HG03196 (cell line): ENCODE results near the gene ADGRF1.

Source experiments
- ATAC-seq: cut with Tn5 transposase; IDR thresholded peaks from one replicate; pipeline ENCODE4 v1.9.1; 2021; ENCODE audit not compliant: unreplicated experiment

Gene ADGRF1

GRCh38 chr6:46985943-46986342 is 56.2 kb downstream of the ADGRF1 start:
- ATAC-seq = no peak

- no peak for ATAC-seq
These were observed 59.1 kb downstream of the ADGRF1 start for GRCh38 chr6:46983007-46983411.

DNA sequence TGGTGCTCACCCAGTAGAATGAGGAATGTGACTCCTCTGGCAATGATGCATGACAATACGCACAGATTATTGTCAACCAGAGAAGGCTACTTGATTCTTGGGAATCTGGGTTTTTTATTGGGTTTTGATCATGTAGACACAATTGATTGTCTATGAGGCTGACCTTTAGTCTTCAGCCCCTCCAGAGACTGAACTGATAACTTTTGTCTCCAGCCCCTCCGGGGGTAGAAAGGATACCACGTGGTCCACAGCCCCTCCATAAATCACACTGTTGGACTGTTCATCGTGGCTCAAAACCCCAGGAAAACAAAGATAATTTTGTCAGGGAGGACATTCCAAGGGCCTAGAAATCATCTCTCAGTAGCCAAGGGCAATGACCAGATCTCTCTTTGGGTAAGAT is 62.9 kb downstream of the ADGRF1 start:
- no peak for ATAC-seq

DNA sequence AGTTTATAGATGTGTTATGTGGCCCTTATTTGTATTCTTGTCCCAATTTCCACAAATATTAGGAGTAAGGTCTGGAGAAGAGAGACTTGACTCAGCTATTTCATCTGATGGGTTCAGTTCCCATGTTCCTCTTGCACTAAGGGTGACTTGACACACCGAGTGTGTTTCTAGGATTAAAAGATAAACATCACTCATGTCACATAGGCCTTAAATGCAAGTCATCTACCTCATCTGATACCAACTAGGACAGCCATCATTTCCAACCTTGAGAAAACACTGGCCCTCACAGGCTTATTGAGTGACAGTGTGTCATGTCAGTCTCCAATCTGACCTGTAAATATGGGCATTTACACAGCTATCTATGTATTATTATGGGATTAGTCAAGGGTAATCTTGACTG is 67.3 kb downstream of the ADGRF1 start:
- ATAC-seq = no peak

GRCh38 chr6:46973029-46973428 is 69.1 kb downstream of the ADGRF1 start:
- ATAC-seq = no peak

GRCh38 chr6:46972531-46972930 is 69.6 kb downstream of the ADGRF1 start:
- no peak for ATAC-seq

DNA sequence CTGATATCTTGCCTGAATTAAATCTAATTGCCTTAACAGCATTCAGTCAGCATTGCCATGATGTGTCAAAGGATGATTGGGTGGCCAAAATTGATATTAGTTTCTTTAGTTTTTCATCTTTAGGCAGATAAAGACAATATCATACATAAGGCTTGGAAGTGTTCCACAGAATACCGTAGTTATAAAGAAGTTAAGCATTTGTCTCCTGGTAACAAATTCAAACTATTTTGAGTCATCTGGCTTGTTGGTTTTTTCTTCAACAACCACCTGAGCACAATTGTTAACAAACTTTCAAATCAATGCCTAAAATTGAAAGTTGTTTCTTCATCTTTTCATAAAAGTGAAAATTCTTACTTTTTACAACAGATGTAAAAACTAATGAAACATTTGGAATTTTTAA is 72.9 kb downstream of the ADGRF1 start:
- ATAC-seq = no peak

DNA sequence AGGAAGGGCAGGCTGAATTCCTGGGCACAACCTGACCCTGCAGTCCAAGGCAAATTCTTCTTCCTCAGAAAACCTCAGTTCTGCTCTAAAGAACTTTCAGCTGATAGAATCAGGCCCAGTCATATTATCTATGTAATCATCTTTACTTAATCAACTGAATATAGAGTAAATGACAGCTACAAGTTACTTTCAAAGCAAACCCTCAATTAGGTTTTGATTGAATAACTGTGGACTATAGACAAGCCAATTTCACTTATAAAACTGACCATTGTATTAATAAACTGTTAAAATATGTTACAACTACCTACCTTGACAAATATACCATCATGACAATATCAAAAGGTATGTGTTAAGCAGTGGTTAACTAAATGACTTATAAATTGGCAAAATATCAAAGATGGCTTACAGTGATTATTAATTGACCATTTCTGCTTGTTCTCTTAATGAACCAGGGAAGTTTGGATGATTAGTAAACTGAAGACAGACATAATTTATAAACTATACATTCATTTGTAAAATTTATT is 74.2 kb downstream of the ADGRF1 start:
- no peak for ATAC-seq

- ATAC-seq = no peak
These were observed 77.2 kb downstream of the ADGRF1 start for GRCh38 chr6:46964716-46965519.

DNA sequence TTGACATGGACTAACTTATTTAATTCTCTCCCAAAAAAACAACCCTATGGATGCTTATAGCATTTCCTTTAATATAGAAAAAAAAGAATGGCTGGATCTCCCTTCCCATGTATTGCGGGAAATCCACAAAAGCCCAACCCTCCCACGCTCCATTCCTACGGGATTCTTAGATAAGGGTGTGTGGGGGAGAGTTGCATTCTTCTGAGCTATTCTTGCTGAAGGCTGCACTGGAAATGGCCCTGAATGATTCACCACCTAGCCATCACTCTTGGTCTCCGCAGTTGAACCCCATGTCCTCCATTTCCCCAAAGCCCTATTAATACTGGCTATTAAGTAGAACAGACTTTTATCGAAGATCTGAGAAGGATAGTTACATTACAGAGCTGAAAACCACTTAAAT is 78.5 kb downstream of the ADGRF1 start:
- no peak for ATAC-seq

DNA sequence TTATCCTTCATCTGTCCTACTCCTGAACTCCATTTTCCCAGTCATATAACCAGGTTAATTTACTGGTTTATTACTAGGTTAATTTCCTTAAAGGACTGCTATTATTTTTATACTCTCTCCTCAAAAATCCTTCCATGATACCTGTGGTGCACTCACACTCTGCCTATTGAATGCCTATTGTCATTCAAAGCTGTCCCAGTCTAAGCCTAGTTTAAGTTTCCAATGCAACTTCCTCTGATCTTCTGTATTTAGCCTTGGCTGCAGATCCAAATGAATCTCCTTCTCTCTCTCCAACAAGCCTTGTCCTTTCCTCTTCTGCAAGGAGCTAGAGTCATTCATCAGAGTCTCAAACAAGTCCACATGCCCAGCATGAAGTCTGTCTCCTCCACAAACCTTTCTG is 79.1 kb downstream of the ADGRF1 start:
- ATAC-seq = no peak

DNA sequence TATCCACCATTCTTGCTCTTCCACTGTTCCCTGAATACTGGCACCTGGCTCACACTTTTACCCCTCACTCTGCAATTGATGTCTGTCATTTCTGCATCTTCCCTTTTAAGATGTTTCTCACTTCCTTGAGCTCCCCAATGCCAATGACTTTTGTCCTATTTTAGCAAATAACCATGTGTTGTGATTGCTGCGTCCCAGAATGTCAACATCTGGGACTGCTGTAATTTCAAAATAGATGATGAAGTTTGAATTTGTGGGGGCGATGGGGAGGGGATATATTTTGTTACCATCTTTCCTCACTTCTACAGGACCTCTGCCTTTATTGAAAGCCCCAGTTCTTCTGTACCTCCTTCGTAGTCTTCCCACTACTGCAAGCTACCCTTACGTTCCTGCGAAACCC is 80.4 kb downstream of the ADGRF1 start:
- ATAC-seq = no peak

- ATAC-seq = no peak
These were observed 80.9 kb downstream of the ADGRF1 start for GRCh38 chr6:46961232-46961631.

- ATAC-seq = no peak
These were observed 82.7 kb downstream of the ADGRF1 start for GRCh38 chr6:46959419-46959818.

DNA sequence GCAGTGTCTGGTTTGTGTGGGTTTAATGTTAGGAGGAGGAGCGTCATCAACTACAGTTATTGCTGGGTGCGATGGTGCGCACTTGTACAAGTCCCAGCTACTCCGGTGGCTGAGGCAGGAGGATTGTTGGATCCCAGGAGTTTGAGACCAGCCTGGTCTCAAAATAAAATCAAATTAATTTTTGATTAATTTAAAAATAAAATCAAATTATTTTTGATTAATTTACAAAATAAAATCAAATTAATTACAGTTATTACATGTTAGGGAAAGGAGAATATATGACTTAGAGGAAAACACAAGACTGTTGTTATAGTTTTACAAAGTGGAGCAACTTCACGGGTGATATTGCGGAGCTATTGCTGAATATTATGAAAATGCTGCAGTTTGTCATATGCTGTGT is 85.7 kb downstream of the ADGRF1 start:
- no peak for ATAC-seq

DNA sequence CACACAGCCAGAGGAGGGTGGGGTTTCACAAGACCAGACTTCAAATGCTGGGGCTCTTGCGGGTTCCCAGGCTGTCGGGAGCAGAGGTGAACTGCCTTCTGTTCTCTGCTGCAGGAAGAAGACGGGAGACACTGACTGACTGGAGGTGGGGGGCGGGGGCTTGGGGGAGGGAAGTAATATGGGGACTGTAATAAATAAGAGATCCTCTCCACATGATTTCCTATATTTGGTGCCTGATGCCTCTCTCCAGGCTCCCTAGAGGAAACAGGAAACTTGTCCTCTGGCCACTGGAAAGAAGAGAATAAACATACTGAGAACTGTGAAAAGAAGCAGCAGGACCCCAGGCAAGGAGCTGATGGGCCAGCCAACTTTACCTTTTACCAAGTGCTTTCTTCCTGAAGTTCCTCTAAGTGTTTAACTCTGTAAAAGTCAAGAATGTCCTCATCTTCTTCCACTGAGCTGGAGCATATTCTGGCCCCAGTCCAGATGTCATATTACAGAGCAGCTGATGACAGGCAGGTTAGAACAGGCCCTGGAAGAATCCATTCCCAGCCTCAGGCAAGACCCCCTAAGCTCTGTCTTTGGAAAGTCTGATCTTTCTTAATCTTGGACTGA is 87.2 kb downstream of the ADGRF1 start:
- ATAC-seq = no peak

DNA sequence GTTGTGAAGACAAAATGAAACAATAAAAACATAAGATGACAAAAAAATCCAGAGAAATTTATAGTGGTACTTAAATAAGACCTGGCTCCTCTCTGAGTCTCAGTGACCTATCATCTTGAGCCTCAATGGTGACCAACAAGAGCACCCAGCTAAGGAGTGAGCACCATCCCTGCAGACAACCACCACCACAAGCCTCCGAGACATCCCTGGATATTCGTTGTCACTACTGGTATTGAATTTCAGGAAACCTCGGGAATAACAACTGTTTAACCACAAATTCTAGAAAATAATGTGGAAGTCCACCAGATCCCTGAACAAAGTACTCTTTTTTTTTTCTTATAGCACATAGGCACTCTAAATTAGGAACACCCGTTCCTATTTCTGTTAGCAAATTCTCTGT is 88.2 kb downstream of the ADGRF1 start:
- no peak for ATAC-seq

- ATAC-seq = no peak
These were observed 92.4 kb downstream of the ADGRF1 start for GRCh38 chr6:46949632-46950280.

- ATAC-seq = no peak
These were observed 93.4 kb downstream of the ADGRF1 start for GRCh38 chr6:46948699-46949098.
